Neural cell (in vitro differentiated cells): ENCODE measurements around the gene SETX.

Experiments used
- CTCF ChIP-seq: fragments of 450-650 bp; IDR thresholded peaks from 2 replicates; pipeline ENCODE4 v1.5.1; 2014; ENCODE audit warnings: antibody characterized with exemption, mild to moderate bottlenecking, moderate library complexity; ENCODE audit not compliant: poor library complexity, severe bottlenecking
- REST ChIP-seq: IDR thresholded peaks from 2 replicates; pipeline ENCODE4 v1.6.1; 2012; ENCODE audit warnings: borderline replicate concordance

DNA sequence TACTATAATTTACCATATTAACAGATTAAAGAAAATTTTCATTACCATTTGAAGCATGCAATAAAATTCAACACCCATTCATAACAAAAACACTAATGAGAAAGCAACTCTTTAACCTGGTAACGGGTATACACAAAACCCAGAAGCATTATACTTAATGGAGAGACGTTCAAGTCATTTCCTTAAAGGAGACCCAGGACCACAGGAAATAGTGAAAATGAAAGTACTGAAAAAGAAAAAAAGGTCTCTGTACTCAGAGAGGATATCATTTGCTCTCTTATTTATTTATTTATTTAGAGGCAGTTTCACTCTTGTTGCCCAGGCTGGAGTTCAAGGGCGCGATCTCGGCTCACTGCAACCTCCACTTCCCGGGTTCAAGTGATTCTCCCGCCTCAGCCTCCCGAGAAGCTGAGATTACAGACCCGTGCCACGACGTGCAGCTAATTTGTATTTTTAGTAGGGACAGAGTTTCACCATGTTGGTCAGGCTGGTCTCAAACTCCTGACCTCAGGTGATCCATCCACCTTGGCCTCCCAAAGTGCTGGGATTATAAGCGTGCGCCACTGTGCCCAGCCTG, 61.6 kb downstream of the SETX start:
- TF ChIP-seq CTCF (no peak), REST (no peak)
